ENCODE results near the gene SPRED3. TPM values are rescaled to one million over a fixed set of nuclear protein-coding genes. Genes with fewer than 3 reads are reported as not detected.
A peak's percentile ranks its signal among the peaks of the same experiment; 100 is the strongest.

Gene SPRED3
- total RNA-seq, 1 donor from 2014 or later: 0.71 TPM

GRCh38 chr19:38375098-38375493, 13.4 kb upstream of the SPRED3 start:
- Histone ChIP-seq H3K27ac (replicated peaks) (peak overlapping the region; percentile 93), H3K36me3 (peaks cover 37% of the 10 kb centered on the region), H3K9me3 (replicated peaks) (no peaks in the 10 kb centered on the region), H3K4me3 (peak overlapping the region; percentile 86), H3K27me3 (ENCODE audit: low read depth) (no peaks in the 10 kb centered on the region), H3K4me1 (peaks cover 44% of the 10 kb centered on the region)
- no peak for TF ChIP-seq CTCF (IDR thresholded peaks at IDR 0.05; ENCODE audit: borderline replicate concordance)
- intact Hi-C loops (cut with micrococcal nuclease): no loop called here
- DNase-seq: no peak

GRCh38 chr19:38375748-38376147, 12.7 kb upstream of the SPRED3 start:
- peak overlapping the region; percentile 86 for H3K4me3 ChIP-seq
- H3K4me1 ChIP-seq: peaks cover 44% of the 10 kb centered on the region
- H3K27me3 ChIP-seq (ENCODE audit: low read depth): no peaks in the 10 kb centered on the region
- DNase-seq: peak; percentile 53
- peak overlapping the region; percentile 93 for H3K27ac ChIP-seq (replicated peaks)
- H3K36me3 ChIP-seq: peaks cover 43% of the 10 kb centered on the region
- H3K9me3 ChIP-seq (replicated peaks): no peaks in the 10 kb centered on the region
- intact Hi-C loops (cut with micrococcal nuclease): no loop called here
- no peak for TF ChIP-seq CTCF (IDR thresholded peaks at IDR 0.05; ENCODE audit: borderline replicate concordance)

- peak overlapping the region; percentile 93 for H3K27ac ChIP-seq (replicated peaks)
- H3K4me3 ChIP-seq: peak overlapping the region; percentile 86
- DNase-seq: no peak
- intact Hi-C loops (cut with micrococcal nuclease): no loop called here
- H3K27me3 ChIP-seq (ENCODE audit: low read depth): no peaks in the 10 kb centered on the region
- peaks cover 44% of the 10 kb centered on the region for H3K4me1 ChIP-seq
- H3K9me3 ChIP-seq (replicated peaks): no peaks in the 10 kb centered on the region
- TF ChIP-seq CTCF (IDR thresholded peaks at IDR 0.05; ENCODE audit: borderline replicate concordance): no peak
- peaks cover 52% of the 10 kb centered on the region for H3K36me3 ChIP-seq
These were observed 11.9 kb upstream of the SPRED3 start for GRCh38 chr19:38376576-38376975.

- DNase-seq: no peak
- H3K4me1 ChIP-seq: peaks cover 44% of the 10 kb centered on the region
- TF ChIP-seq CTCF (IDR thresholded peaks at IDR 0.05; ENCODE audit: borderline replicate concordance): no peak
- peak overlapping the region; percentile 93 for H3K27ac ChIP-seq (replicated peaks)
- H3K36me3 ChIP-seq: peaks cover 56% of the 10 kb centered on the region
- H3K27me3 ChIP-seq (ENCODE audit: low read depth): no peaks in the 10 kb centered on the region
- intact Hi-C loops (cut with micrococcal nuclease): no loop called here
- no peaks in the 10 kb centered on the region for H3K9me3 ChIP-seq (replicated peaks)
- peak overlapping the region; percentile 86 for H3K4me3 ChIP-seq
These were observed 11.4 kb upstream of the SPRED3 start for GRCh38 chr19:38377052-38377451.

- intact Hi-C loops (cut with micrococcal nuclease): no loop called here
- H3K36me3 ChIP-seq: peaks cover 75% of the 10 kb centered on the region
These were observed 9.6 kb upstream of the SPRED3 start for GRCh38 chr19:38378866-38379265.

More at GRCh38 chr19:38378866-38379265, 9.6 kb upstream of the SPRED3 start:
- DNase-seq: no peak
- no peak for TF ChIP-seq CTCF (IDR thresholded peaks at IDR 0.05; ENCODE audit: borderline replicate concordance)
- Histone ChIP-seq H3K4me3 (no peak overlapping the region), H3K9me3 (replicated peaks) (no peaks in the 10 kb centered on the region), H3K27me3 (ENCODE audit: low read depth) (no peaks in the 10 kb centered on the region), H3K27ac (replicated peaks) (no peak overlapping the region), H3K4me1 (peaks cover 42% of the 10 kb centered on the region)

Measured in left ventricle myocardium inferior (tissue), 1 donor.